GM12874 (cell line): ENCODE measurements around the gene LAMA5.

ENCODE experiments used
- TF ChIP-seq, protein P1 (sequence below): IDR thresholded peaks from 2 replicates; pipeline ENCODE4 v1.5.1; 2011; ENCODE audit warnings: low read depth, mild to moderate bottlenecking, control low read depth, low read length, moderate library complexity; ENCODE audit not compliant: insufficient read depth

The LAMA5 gene

DNA sequence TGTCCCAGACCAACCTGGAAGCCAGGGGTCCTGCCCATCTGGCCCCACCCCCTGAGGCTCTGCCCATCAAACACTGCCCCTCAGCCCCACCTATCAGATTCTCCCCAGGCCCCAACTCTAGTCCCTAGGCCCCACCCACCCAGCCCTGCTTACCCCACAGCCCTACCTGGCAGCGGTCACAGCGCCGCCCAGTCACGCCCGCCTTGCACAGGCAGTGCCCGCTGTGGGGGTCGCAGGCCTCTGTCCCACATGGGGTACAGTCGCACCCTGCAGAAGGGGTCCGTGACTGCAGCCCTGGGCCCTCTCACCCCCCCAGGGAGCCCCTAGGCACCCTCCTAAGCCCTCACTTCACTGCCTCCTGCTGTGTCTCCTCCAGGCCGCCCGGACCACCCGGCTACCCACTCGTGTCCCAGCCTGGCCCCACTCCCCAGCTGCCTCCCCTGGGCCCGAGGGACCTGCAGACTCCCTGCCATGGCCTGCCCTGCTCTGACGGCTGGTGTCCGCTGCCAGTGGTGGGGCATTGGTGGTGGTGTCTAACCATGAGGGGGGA lies 44.5 kb downstream of the LAMA5 start:
- TF ChIP-seq, protein P1, sequence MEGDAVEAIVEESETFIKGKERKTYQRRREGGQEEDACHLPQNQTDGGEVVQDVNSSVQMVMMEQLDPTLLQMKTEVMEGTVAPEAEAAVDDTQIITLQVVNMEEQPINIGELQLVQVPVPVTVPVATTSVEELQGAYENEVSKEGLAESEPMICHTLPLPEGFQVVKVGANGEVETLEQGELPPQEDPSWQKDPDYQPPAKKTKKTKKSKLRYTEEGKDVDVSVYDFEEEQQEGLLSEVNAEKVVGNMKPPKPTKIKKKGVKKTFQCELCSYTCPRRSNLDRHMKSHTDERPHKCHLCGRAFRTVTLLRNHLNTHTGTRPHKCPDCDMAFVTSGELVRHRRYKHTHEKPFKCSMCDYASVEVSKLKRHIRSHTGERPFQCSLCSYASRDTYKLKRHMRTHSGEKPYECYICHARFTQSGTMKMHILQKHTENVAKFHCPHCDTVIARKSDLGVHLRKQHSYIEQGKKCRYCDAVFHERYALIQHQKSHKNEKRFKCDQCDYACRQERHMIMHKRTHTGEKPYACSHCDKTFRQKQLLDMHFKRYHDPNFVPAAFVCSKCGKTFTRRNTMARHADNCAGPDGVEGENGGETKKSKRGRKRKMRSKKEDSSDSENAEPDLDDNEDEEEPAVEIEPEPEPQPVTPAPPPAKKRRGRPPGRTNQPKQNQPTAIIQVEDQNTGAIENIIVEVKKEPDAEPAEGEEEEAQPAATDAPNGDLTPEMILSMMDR, result no peak

DNA sequence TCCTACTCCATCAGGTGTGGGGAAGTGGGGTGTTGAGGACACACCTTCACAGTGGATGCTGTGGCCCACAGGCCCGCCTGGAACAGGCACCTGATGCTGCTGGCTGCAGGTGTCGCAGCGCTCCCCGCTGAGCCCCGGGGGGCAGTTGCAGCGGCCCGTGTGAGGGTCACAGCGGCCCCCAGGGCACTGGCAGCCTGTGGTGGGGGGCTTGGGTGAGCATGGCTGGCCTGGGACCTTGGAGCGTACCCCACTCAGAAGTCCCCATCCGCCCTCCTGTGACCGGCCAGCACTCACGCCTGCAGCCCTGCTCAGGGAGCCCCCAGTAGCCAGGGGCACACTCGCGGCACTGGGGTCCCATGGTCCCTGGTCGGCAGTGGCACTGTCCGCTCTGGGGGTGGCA lies 45.1 kb downstream of the LAMA5 start:
- TF ChIP-seq, protein P1, result no peak

DNA sequence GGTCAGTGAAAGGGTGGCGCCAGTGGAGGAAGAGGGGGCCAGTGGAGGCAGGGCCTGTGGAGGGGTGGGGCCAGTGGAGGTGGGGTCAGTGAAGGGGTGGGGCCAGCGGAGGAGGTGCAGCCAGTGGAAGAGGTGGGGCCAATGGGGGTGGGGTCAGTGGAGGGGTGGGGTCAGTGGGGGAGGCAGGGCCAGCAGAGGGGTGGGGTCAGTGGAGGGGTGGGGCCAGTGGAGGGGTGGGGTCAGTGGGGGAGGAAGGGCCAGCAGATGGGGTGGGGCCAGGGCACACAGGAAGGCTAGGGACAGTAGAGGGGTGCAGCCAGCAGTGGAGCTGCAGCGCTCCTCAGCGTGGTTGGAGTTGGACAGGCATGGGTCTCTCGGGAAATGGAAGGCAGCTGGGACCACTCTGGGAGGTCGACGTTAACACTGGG lies 45.6 kb downstream of the LAMA5 start:
- TF ChIP-seq, protein P1, result no peak

DNA sequence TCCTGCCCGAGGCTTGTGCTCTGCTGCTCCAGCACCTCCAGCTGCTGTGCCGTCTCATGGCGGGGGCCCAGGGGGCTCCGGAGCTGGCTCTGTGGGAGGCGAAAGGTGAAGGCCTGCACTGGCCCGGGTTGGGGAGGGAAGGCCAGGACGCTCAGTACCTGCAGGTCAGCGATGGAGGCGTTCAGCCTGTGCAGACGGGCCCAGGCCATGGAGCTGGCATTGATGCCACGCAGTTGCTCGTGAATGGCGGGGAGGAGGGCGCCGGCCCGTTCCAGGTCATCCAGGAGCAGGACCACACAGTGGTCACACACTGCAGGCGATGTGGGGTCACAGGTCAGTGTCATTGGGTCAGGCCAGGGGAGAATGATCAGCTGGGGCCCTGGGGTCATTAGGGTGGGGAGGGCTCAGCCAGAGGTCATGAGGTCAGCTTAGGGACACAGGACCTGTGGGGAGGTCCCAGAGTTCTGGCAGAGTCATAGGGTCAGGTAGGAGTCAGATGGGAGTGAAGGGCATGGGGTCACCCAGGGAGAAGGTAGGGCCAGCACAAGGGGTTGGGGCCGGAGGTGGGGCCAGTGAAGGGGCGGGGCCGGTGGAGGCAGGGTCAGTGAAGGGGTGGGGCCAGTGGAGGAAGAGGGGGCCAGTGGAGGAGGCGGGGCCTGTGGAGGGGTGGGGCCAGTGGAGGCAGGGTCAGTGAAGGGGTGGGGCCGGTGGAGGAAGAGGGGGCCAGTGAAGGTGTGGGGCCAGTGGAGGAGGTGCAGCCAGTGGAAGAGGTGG lies 46.3 kb downstream of the LAMA5 start:
- TF ChIP-seq, protein P1, result no peak

DNA sequence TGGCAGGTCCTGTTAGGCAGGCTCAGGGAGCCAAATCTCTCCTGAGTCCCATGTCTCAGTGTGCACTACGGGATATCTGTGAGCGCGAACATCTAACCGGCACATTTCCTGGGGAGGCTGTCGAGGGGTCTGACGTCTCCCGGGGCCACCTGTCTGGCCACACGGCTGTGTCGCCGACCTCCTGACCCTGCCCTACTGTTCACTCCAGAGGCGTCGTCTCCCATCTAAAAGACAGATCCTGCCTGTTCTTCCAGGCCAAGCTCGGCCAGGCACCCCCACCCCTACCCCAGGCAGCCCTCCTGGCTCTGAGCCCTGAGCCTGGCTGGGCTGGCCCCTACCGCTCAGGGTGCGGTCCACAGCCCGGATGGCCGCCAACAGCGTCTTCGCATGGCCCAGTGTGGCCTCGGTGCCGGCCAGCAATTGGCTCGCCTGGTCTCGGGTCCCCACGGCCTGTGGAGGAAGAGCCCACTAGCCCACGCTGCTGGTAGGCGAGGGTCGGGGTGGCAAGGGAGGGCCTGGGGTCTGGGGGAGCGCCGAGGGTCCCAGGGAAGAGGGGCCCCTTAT lies 47.7 kb downstream of the LAMA5 start:
- TF ChIP-seq, protein P1, result no peak

DNA sequence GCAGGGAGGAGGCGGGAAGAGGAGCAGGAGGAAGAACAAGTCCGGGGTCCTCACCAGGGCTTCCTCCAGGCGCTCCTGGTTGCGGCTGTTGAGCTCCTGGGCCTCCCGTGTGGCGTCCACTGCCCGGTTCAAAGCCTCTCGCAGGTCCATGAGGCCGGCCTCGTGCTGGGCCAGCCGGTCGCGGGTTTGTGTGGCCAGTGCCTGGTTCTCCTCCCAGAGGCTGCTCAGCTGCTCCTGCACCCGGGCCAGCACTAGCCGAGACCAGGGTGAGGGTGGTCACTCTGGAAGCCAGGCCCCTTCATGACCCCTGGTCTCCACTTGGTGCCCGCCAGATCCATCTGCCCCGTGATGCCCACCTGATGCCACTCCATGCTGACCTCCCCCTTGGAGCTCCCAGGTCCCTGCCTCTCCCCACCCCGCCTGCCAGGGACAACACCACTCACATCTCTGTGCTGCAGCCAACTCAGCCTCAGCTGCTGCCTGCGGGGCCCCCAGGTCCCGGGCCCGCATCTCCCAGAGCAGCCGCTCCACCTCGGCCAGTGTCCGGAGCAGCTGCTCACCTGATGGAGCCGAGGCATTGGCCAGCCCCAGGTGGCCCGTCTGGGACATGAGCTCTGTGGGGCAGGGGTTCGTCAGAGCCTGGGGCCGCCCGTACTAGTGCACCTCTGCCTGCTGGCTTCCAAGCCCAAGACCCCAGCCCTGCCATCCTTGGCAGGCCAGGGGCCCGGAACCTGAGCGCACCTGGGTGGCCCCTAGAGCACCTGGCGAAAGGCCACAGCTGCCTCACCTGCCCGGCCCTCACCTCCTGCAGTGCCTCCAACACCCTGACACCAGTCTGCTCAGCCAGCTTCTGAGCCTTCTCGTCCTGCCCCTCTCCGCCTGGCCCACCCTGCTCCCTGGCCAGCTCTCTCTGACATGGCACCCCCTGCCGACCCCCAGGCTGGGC lies 48.4 kb downstream of the LAMA5 start:
- TF ChIP-seq, protein P1, result no peak
